PC-9 (cell line): ENCODE measurements around the gene GALM.

Experiments
- CTCF ChIP-seq: fragments of 200-600 bp; sonication (generic); conservative IDR thresholded peaks from 2 replicates; pipeline ENCODE4 v1.6.1; 2017; ENCODE audit warnings: mixed run types, antibody characterized with exemption, mild to moderate bottlenecking, moderate library complexity
- EZH2 ChIP-seq: fragments of 200-600 bp; sonication (generic); IDR thresholded peaks from 2 replicates; pipeline ENCODE4 v1.8.0; 2017; ENCODE audit warnings: antibody characterized with exemption, low read depth

DNA sequence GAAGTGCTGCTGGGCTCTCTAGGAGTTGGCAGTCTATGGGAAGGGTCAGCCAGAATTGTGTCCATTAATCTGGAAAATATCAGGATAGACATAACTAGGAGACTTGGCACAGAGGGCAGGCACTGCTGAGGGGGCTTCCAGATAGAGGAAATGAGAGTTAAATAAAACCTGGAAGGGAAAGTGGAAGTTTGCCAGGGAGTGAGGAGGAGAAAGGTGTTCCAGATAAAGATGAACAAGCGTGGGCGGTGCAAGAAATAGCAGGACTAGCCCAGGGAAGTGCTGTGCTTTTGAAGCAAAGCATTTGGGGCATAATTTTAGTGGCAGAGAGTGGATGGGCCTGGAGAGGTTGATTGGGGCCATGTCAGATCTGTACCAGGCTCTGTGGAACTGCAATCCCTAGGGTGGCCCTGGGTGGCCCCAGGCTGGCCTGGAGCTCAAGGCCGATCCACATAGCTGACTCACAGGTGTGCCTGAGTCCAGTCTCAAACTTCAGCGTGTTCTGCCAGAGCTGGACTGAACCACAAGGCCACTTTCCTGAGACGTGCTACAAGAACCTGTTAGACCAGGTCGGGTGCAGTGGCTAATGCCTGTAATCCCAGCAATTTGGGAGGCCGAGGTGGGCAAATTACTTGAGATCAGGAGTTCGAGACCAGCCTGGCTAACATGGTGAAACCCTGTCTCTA lies 26.9 kb downstream of the GALM start:
- TF ChIP-seq CTCF (no peak), EZH2 (no peak)
